Ureter (tissue), 1 donor: Measurements from ENCODE around the gene PTPRH. TPM values are rescaled to one million over a fixed set of nuclear protein-coding genes. Genes with fewer than 3 reads are reported as not detected.

Experiments used
- DNase-seq: peaks from one replicate; pipeline ENCODE4 v3.0.0-alpha.2; 2020; ENCODE audit warnings: low spot score
- total RNA-seq: library from RNA; stranded (reverse); gene quantifications from one replicate; pipeline ENCODE4 v1.2.4, GENCODE V29; 2023
- donor health status: DM: yes; HTN: yes; CAD: no.

PTPRH gene
- total RNA-seq, 1 donor from 2014 or later, result 1.3 TPM

GRCh38 chr19:55246462-55247451 is 37.5 kb upstream of the PTPRH start:
- DNase-seq, result no peak

- no peak for DNase-seq
These were observed 36.1 kb upstream of the PTPRH start for GRCh38 chr19:55245236-55245904.

- no peak for DNase-seq
These were observed 34.8 kb upstream of the PTPRH start for GRCh38 chr19:55244004-55244680.

GRCh38 chr19:55242517-55242916 is 33.2 kb upstream of the PTPRH start:
- no peak for DNase-seq

- no peak for DNase-seq
These were observed 32.7 kb upstream of the PTPRH start for GRCh38 chr19:55241935-55242464.

- no peak for DNase-seq
These were observed 32.0 kb upstream of the PTPRH start for GRCh38 chr19:55241143-55241934.

- DNase-seq, result no peak
These were observed 31.4 kb upstream of the PTPRH start for GRCh38 chr19:55240713-55241020.

GRCh38 chr19:55239004-55239403 is 29.7 kb upstream of the PTPRH start:
- no peak for DNase-seq

GRCh38 chr19:55238030-55238429 is 28.7 kb upstream of the PTPRH start:
- DNase-seq, result no peak

- DNase-seq, result no peak
These were observed 23.7 kb upstream of the PTPRH start for GRCh38 chr19:55232986-55233385.

- no peak for DNase-seq
These were observed 22.9 kb upstream of the PTPRH start for GRCh38 chr19:55232286-55232602.

GRCh38 chr19:55231391-55232285 is 22.3 kb upstream of the PTPRH start:
- DNase-seq, result no peak

- DNase-seq, result no peak
These were observed 21.5 kb upstream of the PTPRH start for GRCh38 chr19:55230780-55231179.

GRCh38 chr19:55230329-55230728 is 21.0 kb upstream of the PTPRH start:
- no peak for DNase-seq

GRCh38 chr19:55229789-55230182 is 20.5 kb upstream of the PTPRH start:
- no peak for DNase-seq

GRCh38 chr19:55229145-55229788 is 20.0 kb upstream of the PTPRH start:
- no peak for DNase-seq

GRCh38 chr19:55228403-55229031 is 19.2 kb upstream of the PTPRH start, which contains the start of gene TMEM86B:
Gene TMEM86B (minus strand): TSS chr19:55228763. CDS start chr19:55228741, 22 bp downstream.
- no peak for DNase-seq

GRCh38 chr19:55228015-55228391 is 18.7 kb upstream of the PTPRH start:
- DNase-seq, result no peak

- no peak for DNase-seq
These were observed 18.1 kb upstream of the PTPRH start for GRCh38 chr19:55227241-55228014.
